Calu3 (cell line): ENCODE results near the gene IGHMBP2. TPM values are rescaled to one million over a fixed set of nuclear protein-coding genes. Genes with fewer than 3 reads are reported as not detected.

Source experiments
- BruUV-seq: library from RNA; stranded (reverse); fragments of 400-500 nt; replicated peaks from 2 replicates; lab custom pipeline; 2021; lab: Mats Ljungman, UMichigan
- CTCF ChIA-PET: fragments of 300-600 bp; sonication (Branson Sonifier 250); formaldehyde crosslinking; loops from one replicate; lab custom pipeline; 2022; ENCODE audit warnings: antibody characterized with exemption; lab: Charles Lee
- DNase-seq: peaks from one replicate; pipeline ENCODE4 v3.0.0; 2022
- H3K27ac Mint-ChIP-seq: one replicate; pipeline ENCODE4 v1.8.0; 2022; ENCODE audit warnings: mixed read lengths; ENCODE audit not compliant: unreplicated experiment
- H3K27me3 Mint-ChIP-seq: one replicate; pipeline ENCODE4 v1.8.0; 2022; ENCODE audit warnings: mixed read lengths; ENCODE audit not compliant: unreplicated experiment
- H3K36me3 Mint-ChIP-seq: one replicate; pipeline ENCODE4 v1.8.0; 2022; ENCODE audit warnings: mild to moderate bottlenecking, moderate library complexity, mixed read lengths; ENCODE audit not compliant: insufficient read depth, unreplicated experiment
- H3K4me1 Mint-ChIP-seq: one replicate; pipeline ENCODE4 v1.8.0; 2022; ENCODE audit warnings: mild to moderate bottlenecking, low read depth, mixed read lengths; ENCODE audit not compliant: unreplicated experiment
- H3K4me3 Mint-ChIP-seq: one replicate; pipeline ENCODE4 v1.8.0; 2022; ENCODE audit warnings: mild to moderate bottlenecking, low read depth, moderate library complexity, mixed read lengths; ENCODE audit not compliant: unreplicated experiment
- H3K9me3 Mint-ChIP-seq: one replicate; pipeline ENCODE4 v1.8.0; 2022; ENCODE audit warnings: low read depth, mixed read lengths; ENCODE audit not compliant: unreplicated experiment
- CTCF ChIP-seq: fragments of 200-600 bp; IDR thresholded peaks from one replicate; pipeline ENCODE4 v1.8.0; 2022; ENCODE audit warnings: antibody characterized with exemption; ENCODE audit not compliant: unreplicated experiment
- intact Hi-C: fragments of 100-400 bp; cut with micrococcal nuclease; formaldehyde crosslinking; loops from one replicate; pipeline ENCODE4 v1.10.0; 2022; ENCODE audit not compliant: unreplicated experiment
- total RNA-seq: library from RNA; stranded (reverse); gene quantifications from 2 replicates; pipeline ENCODE4 v1.2.3, GENCODE V29; 2022

IGHMBP2 gene
- total RNA-seq, 1 experiment from 2014 or later, result 32.4 TPM

DNA sequence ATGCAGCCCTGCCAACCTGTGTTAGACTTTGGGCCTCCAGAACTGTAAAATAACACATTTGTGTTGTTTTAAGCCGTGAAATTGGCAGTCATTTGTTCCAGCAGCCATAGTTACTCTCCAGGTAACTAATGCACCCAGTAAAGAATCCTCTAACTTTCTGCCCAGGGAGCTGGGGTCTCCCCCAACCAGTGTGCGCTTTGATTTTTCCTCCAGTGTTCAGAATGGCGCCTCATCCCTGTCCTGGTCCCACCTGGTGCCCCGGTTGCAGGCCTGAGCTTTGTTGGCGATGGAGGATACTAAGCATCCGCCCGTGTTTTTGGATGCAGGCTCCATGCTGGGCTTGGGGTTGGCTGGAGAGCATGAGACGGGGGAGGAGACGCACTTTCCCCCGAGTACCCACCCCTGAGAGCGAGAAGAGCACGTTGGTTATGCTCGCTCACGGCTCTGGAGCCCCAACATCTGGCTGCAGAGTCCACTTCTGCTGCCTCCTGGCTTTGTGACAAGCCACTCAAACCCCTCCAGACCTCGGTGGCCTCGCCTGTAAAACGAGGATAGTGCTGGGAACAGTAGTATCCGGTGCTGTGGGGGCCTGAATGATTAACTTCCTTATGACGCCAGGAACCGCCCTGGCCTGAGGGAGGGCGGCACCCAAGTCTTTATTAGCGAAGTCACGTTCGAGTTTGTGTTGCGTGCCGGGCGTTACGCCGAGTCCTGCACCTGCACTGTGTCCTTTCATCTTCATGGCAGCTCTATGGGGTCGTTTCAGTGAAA is 51.3 kb downstream of the IGHMBP2 start:
- intact Hi-C loops, result no loop called here

GRCh38 chr11:68955607-68955958 is 51.9 kb downstream of the IGHMBP2 start:
- H3K4me1 Mint-ChIP-seq, result no peaks in the 10 kb centered on the region
- DNase-seq, result no peak
- no peak overlapping the region for H3K27ac Mint-ChIP-seq
- CTCF ChIA-PET, result no interaction called here
- H3K36me3 Mint-ChIP-seq, result no peaks in the 10 kb centered on the region
- intact Hi-C loops, result no loop called here
- no peaks in the 10 kb centered on the region for H3K9me3 Mint-ChIP-seq
- H3K27me3 Mint-ChIP-seq, result no peaks in the 10 kb centered on the region
- no peak overlapping the region for H3K4me3 Mint-ChIP-seq
- BruUV-seq, result no TSS peak
- no peak for TF ChIP-seq CTCF

More for the DNA sequence above, 51.3 kb downstream of the IGHMBP2 start:
- no peaks in the 10 kb centered on the region for H3K4me1 Mint-ChIP-seq
- no peak for TF ChIP-seq CTCF
- CTCF ChIA-PET, result no interaction called here
- no peak overlapping the region for H3K4me3 Mint-ChIP-seq
- H3K27ac Mint-ChIP-seq, result no peak overlapping the region
- H3K9me3 Mint-ChIP-seq, result no peaks in the 10 kb centered on the region
- no peaks in the 10 kb centered on the region for H3K27me3 Mint-ChIP-seq
- peak; percentile 15 for DNase-seq
- no peaks in the 10 kb centered on the region for H3K36me3 Mint-ChIP-seq
- BruUV-seq, result no TSS peak

DNA sequence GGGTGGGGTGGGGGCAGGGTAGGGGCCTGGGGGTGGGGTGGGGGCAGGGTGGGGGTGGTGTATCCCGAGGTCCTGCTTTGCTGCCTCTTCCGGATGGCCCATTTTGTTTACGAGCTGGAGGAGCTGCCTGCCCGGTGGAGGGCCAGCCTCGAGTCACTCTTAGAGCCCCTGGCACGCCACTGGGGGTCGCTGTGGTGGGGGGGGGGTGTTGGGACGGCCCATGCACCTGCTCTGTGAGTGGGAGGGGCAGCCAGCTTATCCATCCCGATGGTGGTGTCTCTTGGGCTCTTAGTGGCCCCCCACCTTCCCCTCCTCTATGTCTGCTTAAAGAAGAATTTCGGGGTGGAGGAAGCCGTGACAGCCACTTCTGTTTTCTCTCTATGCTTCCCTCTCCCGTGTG is 52.5 kb downstream of the IGHMBP2 start:
- DNase-seq, result no peak

GRCh38 chr11:68956547-68957254 is 53.0 kb downstream of the IGHMBP2 start:
- CTCF ChIA-PET, result no interaction called here
- Mint-ChIP-seq H3K27me3 (peaks cover 9% of the 10 kb centered on the region), H3K27ac (no peak overlapping the region), H3K4me1 (no peaks in the 10 kb centered on the region), H3K4me3 (no peak overlapping the region), H3K9me3 (no peaks in the 10 kb centered on the region), H3K36me3 (no peaks in the 10 kb centered on the region)
- intact Hi-C loops, result no loop called here
- no TSS peak for BruUV-seq
- no peak for DNase-seq
- no peak for TF ChIP-seq CTCF

More for the DNA sequence above, 52.5 kb downstream of the IGHMBP2 start:
- no peak overlapping the region for H3K27ac Mint-ChIP-seq
- CTCF ChIA-PET, result no interaction called here
- no peak overlapping the region for H3K4me3 Mint-ChIP-seq
- intact Hi-C loops, result no loop called here
- H3K27me3 Mint-ChIP-seq, result peaks cover 4% of the 10 kb centered on the region
- TF ChIP-seq CTCF, result no peak
- H3K9me3 Mint-ChIP-seq, result no peaks in the 10 kb centered on the region
- H3K36me3 Mint-ChIP-seq, result no peaks in the 10 kb centered on the region
- no TSS peak for BruUV-seq
- no peaks in the 10 kb centered on the region for H3K4me1 Mint-ChIP-seq
